ENCODE measurements around the gene KRTAP2-1.
"Not testable (repeated sequence)": the region's sequence is repeated elsewhere in the genome, so short reads cannot be mapped to it uniquely, and the experiment has no call there.

KRTAP2-1 gene

GRCh38 chr17:41012326-41013120, 34.6 kb downstream of the KRTAP2-1 start:
- DNase-seq (ENCODE audit: low read depth), result no peak

DNA sequence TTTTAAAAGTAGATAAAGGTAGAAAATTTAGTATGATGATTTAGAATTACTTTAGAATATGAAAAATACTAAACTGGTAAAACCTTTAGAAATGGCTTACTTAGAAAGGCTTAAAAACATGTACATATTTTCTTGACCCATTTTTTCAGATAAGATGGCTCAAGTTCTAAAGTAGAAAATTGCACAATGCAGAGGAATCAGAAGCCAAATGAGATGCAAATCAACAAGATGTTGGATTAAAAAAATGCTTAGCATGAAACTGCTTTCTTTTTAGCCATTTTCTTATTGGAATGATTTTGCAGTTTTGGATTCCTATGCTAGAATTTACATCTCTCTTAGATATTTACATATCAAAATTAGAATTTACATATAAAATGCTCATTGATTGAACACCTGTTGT, 36.7 kb downstream of the KRTAP2-1 start:
- no peak for DNase-seq (ENCODE audit: low read depth)

- DNase-seq (ENCODE audit: low read depth), result no peak
Measured at GRCh38 chr17:41009936-41010335, 37.2 kb downstream of the KRTAP2-1 start.

GRCh38 chr17:41009301-41009760, 37.8 kb downstream of the KRTAP2-1 start:
- DNase-seq (ENCODE audit: low read depth), result no peak

DNA sequence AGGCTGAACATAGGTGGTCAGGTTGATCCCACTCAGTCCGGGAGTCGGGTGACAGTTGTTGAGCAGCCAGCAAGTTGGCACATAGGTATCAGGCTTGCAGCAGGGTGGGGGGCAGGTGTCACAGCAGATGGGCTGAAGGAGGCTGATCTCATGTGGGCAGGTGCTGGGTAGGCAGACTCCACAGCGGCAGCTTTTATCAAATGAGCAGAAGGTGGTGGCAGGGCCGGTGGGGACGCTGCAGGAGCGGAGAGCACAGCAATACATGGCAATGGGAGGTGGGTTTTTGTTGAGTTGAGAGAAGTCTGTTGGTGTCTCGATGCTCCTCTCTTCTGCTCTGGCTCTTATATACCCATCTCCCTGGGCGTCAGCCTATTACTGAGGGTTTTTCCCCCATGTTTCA, 38.3 kb downstream of the KRTAP2-1 start, which contains the start of gene KRTAP3-1:
Gene KRTAP3-1 (minus strand): TSS at position 318 of the 400 bp plus-strand sequence. CDS start 54 bp downstream, at position 264.
- no peak for DNase-seq (ENCODE audit: low read depth)

- no peak for DNase-seq (ENCODE audit: low read depth)
Measured at GRCh38 chr17:41004397-41004796, 42.7 kb downstream of the KRTAP2-1 start.

DNA sequence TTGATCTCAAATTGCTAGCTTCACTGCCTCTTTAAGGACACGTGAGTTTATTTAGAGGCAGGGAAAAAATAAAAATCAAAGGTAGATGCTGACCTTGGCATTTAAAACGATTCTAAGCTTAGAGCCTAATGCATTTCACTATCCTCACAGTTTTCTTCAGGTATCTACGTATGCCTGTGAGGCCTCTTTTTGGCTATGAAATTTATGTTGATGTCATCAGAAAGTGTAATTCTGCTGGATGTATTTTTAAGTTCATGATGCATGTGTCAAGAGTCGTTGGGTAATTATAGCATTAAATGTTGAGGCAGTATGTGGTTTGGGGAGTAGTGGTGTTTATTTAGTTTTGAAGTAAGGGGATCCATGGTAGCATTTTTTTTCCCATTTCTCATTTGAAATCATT, 43.2 kb downstream of the KRTAP2-1 start:
- DNase-seq (ENCODE audit: low read depth), result no peak

- no peak for DNase-seq (ENCODE audit: low read depth)
Measured at GRCh38 chr17:41002814-41003213, 44.3 kb downstream of the KRTAP2-1 start.

DNA sequence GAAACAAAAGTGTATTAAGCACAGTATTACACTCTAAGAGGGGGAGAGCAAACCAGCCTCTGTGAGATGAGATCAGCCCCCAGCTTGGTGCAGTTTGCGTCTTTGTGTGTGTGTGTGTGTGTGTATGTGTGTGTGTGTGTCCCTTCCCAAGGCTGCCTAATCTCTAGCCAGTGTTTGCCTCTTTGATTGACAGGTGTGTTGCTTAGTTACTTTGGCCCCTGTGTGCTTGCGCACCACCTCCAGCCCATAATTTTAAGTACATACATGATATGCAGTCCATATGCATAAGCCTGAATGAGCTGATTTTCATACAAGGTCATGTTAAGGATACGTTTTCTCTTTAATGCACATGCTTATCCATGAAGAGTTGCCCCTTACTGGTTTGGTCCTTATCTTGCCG, 45.3 kb downstream of the KRTAP2-1 start:
- no peak for DNase-seq (ENCODE audit: low read depth)

DNA sequence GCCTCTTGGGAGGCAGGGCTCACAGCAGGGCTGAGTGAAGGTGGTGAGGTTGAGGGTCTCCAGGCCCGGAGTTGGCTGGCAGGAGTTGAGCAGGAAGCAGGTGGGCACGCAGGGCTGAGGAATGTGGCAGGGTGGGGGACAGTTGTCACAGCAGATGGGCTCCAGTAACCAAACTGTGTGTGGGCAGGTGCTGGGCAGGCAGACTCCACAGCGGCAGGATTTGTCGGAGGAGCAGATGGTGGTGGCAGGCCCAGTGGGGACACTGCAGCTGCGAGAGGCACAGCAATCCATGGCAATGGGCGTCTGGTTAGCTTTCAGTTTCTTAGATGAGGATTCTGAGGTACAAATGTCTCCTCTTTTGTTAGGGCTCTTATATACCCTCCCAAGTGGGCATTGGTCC, 47.6 kb downstream of the KRTAP2-1 start, which contains the start of gene KRTAP3-2:
Gene KRTAP3-2 (minus strand): TSS at position 344 of the 400 bp plus-strand sequence. CDS start 53 bp downstream, at position 291.
- not testable (repeated sequence) for DNase-seq (ENCODE audit: low read depth)

GRCh38 chr17:40997361-40997760, 49.8 kb downstream of the KRTAP2-1 start:
- DNase-seq (ENCODE audit: low read depth), result no peak

DNA sequence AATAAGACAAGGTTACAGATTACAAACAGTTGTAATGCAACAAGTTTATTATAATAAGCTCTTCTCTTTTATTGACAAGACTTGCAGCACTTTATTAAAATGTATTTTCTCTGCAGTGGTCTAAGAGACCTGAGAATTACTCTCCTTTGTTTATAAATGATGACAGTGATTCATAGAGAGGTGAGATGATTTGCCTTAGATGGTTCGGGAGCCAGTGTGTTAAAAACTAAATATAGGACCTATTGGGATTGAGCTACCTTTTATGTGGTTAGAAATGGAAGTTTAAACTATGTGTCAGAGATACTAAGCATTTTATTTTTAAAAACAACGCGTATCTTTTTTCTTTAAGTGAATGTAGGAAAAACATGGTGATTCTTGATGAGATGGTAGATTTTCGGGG, 50.3 kb downstream of the KRTAP2-1 start:
- DNase-seq (ENCODE audit: low read depth), result no peak
